GM18868 (cell line): ENCODE results near the gene PAM16.

ENCODE experiments used
- ATAC-seq: cut with Tn5 transposase; IDR thresholded peaks from one replicate; pipeline ENCODE4 v1.9.1; 2021; ENCODE audit warnings: mild to moderate bottlenecking, moderate library complexity; ENCODE audit not compliant: unreplicated experiment

PAM16 gene

GRCh38 chr16:4307215-4308037, 43.7 kb downstream of the PAM16 start:
- peak; percentile 94 for ATAC-seq

GRCh38 chr16:4306470-4307214, 44.5 kb downstream of the PAM16 start:
- no peak for ATAC-seq

- ATAC-seq = no peak
These were observed 47.1 kb downstream of the PAM16 start for GRCh38 chr16:4303973-4304372.

GRCh38 chr16:4301968-4302367, 49.2 kb downstream of the PAM16 start:
- no peak for ATAC-seq

GRCh38 chr16:4301177-4301576, 49.9 kb downstream of the PAM16 start:
- ATAC-seq = no peak

GRCh38 chr16:4298761-4299522, 52.2 kb downstream of the PAM16 start:
- no peak for ATAC-seq

- no peak for ATAC-seq
These were observed 53.6 kb downstream of the PAM16 start for GRCh38 chr16:4297480-4297879.

- no peak for ATAC-seq
These were observed 55.5 kb downstream of the PAM16 start for GRCh38 chr16:4295581-4295980.

GRCh38 chr16:4293822-4294457, 57.2 kb downstream of the PAM16 start:
- ATAC-seq = no peak

GRCh38 chr16:4293181-4293716, 57.9 kb downstream of the PAM16 start:
- ATAC-seq = no peak

- no peak for ATAC-seq
These were observed 59.4 kb downstream of the PAM16 start for GRCh38 chr16:4291699-4292098.
